Aorta (tissue), 5 donors: ENCODE data around the gene STEAP4. TPM values are rescaled to one million over a fixed set of nuclear protein-coding genes. Genes with fewer than 3 reads are reported as not detected.

Source experiments
- ATAC-seq: fragments of 200-7000 bp; cut with Tn5 transposase; one replicate; pipeline ENCODE4 v1.9.1; 2022; ENCODE audit warnings: moderate library complexity; ENCODE audit not compliant: low FRiP score
- DNase-seq, 2 donors: peaks; one replicate each; pipeline ENCODE4 v3.0.0-alpha.2; 2020
- H3K27ac ChIP-seq, 2 donors: one replicate each; pipeline ENCODE4 v1.5.1; 2013; ENCODE audit warnings: low read length in 2 of 2, mild to moderate bottlenecking in 2 of 2, moderate library complexity in 2 of 2, control low read depth in 1 of 2, inconsistent platforms in 1 of 2, low read depth in 1 of 2
- H3K27me3 ChIP-seq, 2 donors: one replicate each; pipeline ENCODE4 v1.6.1; 2013; ENCODE audit warnings: control low read depth in 1 of 2, low read length in 1 of 2, mild to moderate bottlenecking in 1 of 2, moderate library complexity in 1 of 2; ENCODE audit not compliant: insufficient read depth in 2 of 2, control insufficient read depth in 1 of 2
- H3K36me3 ChIP-seq, 2 donors: one replicate each; pipeline ENCODE4 v1.6.1; 2013; ENCODE audit warnings: control low read depth in 1 of 2, low read length in 1 of 2, mild to moderate bottlenecking in 1 of 2; ENCODE audit not compliant: insufficient read depth in 2 of 2, control insufficient read depth in 1 of 2
- H3K4me1 ChIP-seq, 2 donors: one replicate each; pipeline ENCODE4 v1.6.1; 2013; ENCODE audit warnings: low read length in 2 of 2, control low read depth in 1 of 2, mild to moderate bottlenecking in 1 of 2, moderate library complexity in 1 of 2; ENCODE audit not compliant: insufficient read depth in 2 of 2, control insufficient read depth in 1 of 2
- H3K4me3 ChIP-seq, 2 donors: one replicate each; pipeline ENCODE4 v1.5.1; 2013; ENCODE audit warnings: low read length in 2 of 2, control low read depth in 1 of 2, mild to moderate bottlenecking in 1 of 2
- H3K9me3 ChIP-seq: one replicate; pipeline ENCODE4 v1.6.1; 2013; ENCODE audit warnings: mild to moderate bottlenecking, low read length; ENCODE audit not compliant: control insufficient read depth
- WGBS, 2 donors: extraction: QIAGEN DNeasy Blood & Tissue Kit; methylation state at CpG; one replicate each; pipeline ENCODE4 v1.1.7; 2013; 5-methylcytosine and 5-hydroxymethylcytosine counted together
- intact Hi-C, 2 donors: fragments of 100-400 bp; cut with DNase I; formaldehyde crosslinking; loops; one replicate each; pipeline versions ENCODE4 v1.14.2 to v1.15.0; 2022
- polyA plus RNA-seq, 2 donors: library from polyadenylated mRNA; stranded (reverse); fragments of 200-250 nt; gene quantifications; one replicate each; pipeline ENCODE4 v1.2.3, GENCODE V29; 2013
- total RNA-seq, 2 donors: library from RNA; stranded (reverse); fragmentation: NEBNext Ultra II Directional; extraction: Animal tissue kit (Norgen Biotek cat#: 25700); gene quantifications; one replicate each; pipeline ENCODE4 v1.2.1, GENCODE V29; 2021
- donor health status: healthy with polysubstance abuse.
- donor health status: Bipolar disorder and iron deficiency.
- donor health status: DM: no; HTN: no; CAD: no.
- donor health status: DM: no; HTN: no; CAD: no.
- donor health status: DM: yes; HTN: yes; CAD: no.

Gene STEAP4
- total and polyA plus RNA-seq, 4 donors: 12.3 to 343 (median 77.5) TPM

- H3K4me1 ChIP-seq: peaks cover 0 to 2% of the 10 kb centered on the region in 2 donors
- no peaks in the 10 kb centered on the region for H3K27me3 ChIP-seq
- 97 to 99% methylated on average over 3 of the region's 3 CpGs for WGBS, 2 donors
- no peak overlapping the region for H3K4me3 ChIP-seq
- H3K9me3 ChIP-seq: no peaks in the 10 kb centered on the region
- DNase-seq: no peak
- H3K36me3 ChIP-seq: no peaks in the 10 kb centered on the region
- intact Hi-C loops: no loop called here
- no peak for ATAC-seq
- H3K27ac ChIP-seq: no peak overlapping the region
Measured at GRCh38 chr7:88307823-88308222, 1.1 kb upstream of the STEAP4 start.

- H3K27me3 ChIP-seq: no peaks in the 10 kb centered on the region
- no peak for ATAC-seq
- H3K36me3 ChIP-seq: no peaks in the 10 kb centered on the region
- no peak overlapping the region for H3K4me3 ChIP-seq
- no peak for DNase-seq
- H3K27ac ChIP-seq: no peak overlapping the region
- 93 to 98% methylated on average over 2 of the region's 2 CpGs for WGBS, 2 donors
- intact Hi-C loops: no loop called here
- peaks cover 0 to 2% of the 10 kb centered on the region in 2 donors for H3K4me1 ChIP-seq
- H3K9me3 ChIP-seq: no peaks in the 10 kb centered on the region
Measured at GRCh38 chr7:88307412-88307811, 718 bp upstream of the STEAP4 start.

- DNase-seq: no peak
- H3K9me3 ChIP-seq: no peaks in the 10 kb centered on the region
- intact Hi-C loops: no loop called here
- WGBS, 2 donors: 93% methylated on average over 3 of the region's 3 CpGs
- no peaks in the 10 kb centered on the region for H3K36me3 ChIP-seq
- no peak for ATAC-seq
- H3K4me1 ChIP-seq: no peaks in the 10 kb centered on the region
- H3K27me3 ChIP-seq: no peaks in the 10 kb centered on the region
- H3K27ac ChIP-seq: no peak overlapping the region
- H3K4me3 ChIP-seq: no peak overlapping the region
Measured at GRCh38 chr7:88305044-88305443, 1.6 kb downstream of the STEAP4 start.

- ATAC-seq: no peak
- WGBS, 2 donors: 35 to 45% methylated on average over 6 of the region's 6 CpGs
- H3K4me1 ChIP-seq: no peaks in the 10 kb centered on the region
- no peak overlapping the region for H3K4me3 ChIP-seq
- H3K27ac ChIP-seq: no peak overlapping the region
- intact Hi-C loops: no loop called here
- H3K9me3 ChIP-seq: no peaks in the 10 kb centered on the region
- H3K27me3 ChIP-seq: peaks cover 0 to 2% of the 10 kb centered on the region in 2 donors
- no peaks in the 10 kb centered on the region for H3K36me3 ChIP-seq
- DNase-seq: no peak
Measured at GRCh38 chr7:88302486-88302885, 4.2 kb downstream of the STEAP4 start.

GRCh38 chr7:88301924-88302323, 4.8 kb downstream of the STEAP4 start:
- Histone ChIP-seq H3K4me3 (no peak overlapping the region), H3K27ac (no peak overlapping the region), H3K4me1 (no peaks in the 10 kb centered on the region), H3K9me3 (no peaks in the 10 kb centered on the region), H3K27me3 (peaks cover 0 to 2% of the 10 kb centered on the region in 2 donors), H3K36me3 (no peaks in the 10 kb centered on the region)
- no peak for DNase-seq
- intact Hi-C loops: no loop called here
- 79 to 81% methylated on average over 1 of the region's 1 CpG for WGBS, 2 donors
- no peak for ATAC-seq

GRCh38 chr7:88300401-88300945, 6.2 kb downstream of the STEAP4 start:
- no peak overlapping the region for H3K27ac ChIP-seq
- ATAC-seq (no peak), DNase-seq (no peak)
- H3K4me1 ChIP-seq: no peaks in the 10 kb centered on the region
- no peaks in the 10 kb centered on the region for H3K9me3 ChIP-seq
- H3K4me3 ChIP-seq: no peak overlapping the region
- H3K27me3 ChIP-seq: peaks cover 0 to 2% of the 10 kb centered on the region in 2 donors
- intact Hi-C loops: no loop called here
- no peaks in the 10 kb centered on the region for H3K36me3 ChIP-seq
- WGBS, 2 donors: 90 to 97% methylated on average over 1 of the region's 1 CpG

- no peak overlapping the region for H3K27ac ChIP-seq
- H3K27me3 ChIP-seq: peaks cover 0 to 2% of the 10 kb centered on the region in 2 donors
- H3K9me3 ChIP-seq: no peaks in the 10 kb centered on the region
- intact Hi-C loops: no loop called here
- no peaks in the 10 kb centered on the region for H3K36me3 ChIP-seq
- WGBS, 2 donors: 78 to 83% methylated on average over 3 of the region's 3 CpGs
- DNase-seq (no peak), ATAC-seq (no peak)
- H3K4me1 ChIP-seq: no peaks in the 10 kb centered on the region
- no peak overlapping the region for H3K4me3 ChIP-seq
Measured at GRCh38 chr7:88299126-88299525, 7.6 kb downstream of the STEAP4 start.

- ATAC-seq: no peak
- Histone ChIP-seq H3K4me3 (no peak overlapping the region), H3K27me3 (no peaks in the 10 kb centered on the region), H3K4me1 (no peaks in the 10 kb centered on the region), H3K9me3 (no peaks in the 10 kb centered on the region), H3K36me3 (no peaks in the 10 kb centered on the region), H3K27ac (no peak overlapping the region)
- DNase-seq: no peak
- intact Hi-C loops: no loop called here
- 94 to 100% methylated on average over 1 of the region's 1 CpG for WGBS, 2 donors
Measured at GRCh38 chr7:88293866-88294265, 12.8 kb downstream of the STEAP4 start.

GRCh38 chr7:88291398-88292173, 15.1 kb downstream of the STEAP4 start:
- Histone ChIP-seq H3K9me3 (no peaks in the 10 kb centered on the region), H3K27ac (no peak overlapping the region), H3K4me3 (no peak overlapping the region), H3K36me3 (no peaks in the 10 kb centered on the region), H3K4me1 (no peaks in the 10 kb centered on the region), H3K27me3 (no peaks in the 10 kb centered on the region)
- WGBS, 2 donors: 79 to 84% methylated on average over 11 of the region's 11 CpGs
- intact Hi-C loops: no loop called here
- ATAC-seq (no peak), DNase-seq (no peak)
